Mesenchymal stem cell (in vitro differentiated cells and primary cell): Measurements from ENCODE around the gene OR51M1. TPM values are rescaled to one million over a fixed set of nuclear protein-coding genes. Genes with fewer than 3 reads are reported as not detected.

ENCODE experiments used
- DNase-seq: peaks from one replicate; pipeline ENCODE4 v3.0.0-alpha.2; 2013
- H2AFZ ChIP-seq: one replicate; pipeline ENCODE4 v1.6.1; 2013; ENCODE audit warnings: low read depth, mild to moderate bottlenecking, control low read depth, inconsistent platforms, low read length, moderate library complexity
- H2AK5ac ChIP-seq: 2 replicates; pipeline ENCODE4 v1.6.1; 2013; ENCODE audit warnings: low read length, moderate library complexity, mild to moderate bottlenecking, inconsistent platforms; ENCODE audit not compliant: severe bottlenecking
- H2BK120ac ChIP-seq: one replicate; pipeline ENCODE4 v1.6.1; 2013; ENCODE audit warnings: low read depth, mild to moderate bottlenecking, inconsistent platforms, low read length, moderate library complexity
- H2BK12ac ChIP-seq, 2 experiments: one replicate each; pipeline ENCODE4 v1.6.1; 2013; ENCODE audit warnings: inconsistent platforms in 2 of 2, low read length in 2 of 2, mild to moderate bottlenecking in 2 of 2, moderate library complexity in 2 of 2, control low read depth in 1 of 2
- H2BK15ac ChIP-seq: one replicate; pipeline ENCODE4 v1.6.1; 2013; ENCODE audit warnings: mild to moderate bottlenecking, low read depth, inconsistent platforms; ENCODE audit not compliant: poor library complexity, severe bottlenecking
- H2BK5ac ChIP-seq: 2 replicates; pipeline ENCODE4 v1.6.1; 2013; ENCODE audit warnings: low read depth, mild to moderate bottlenecking, low read length, control low read depth, inconsistent platforms; ENCODE audit not compliant: poor library complexity, severe bottlenecking
- H3K14ac ChIP-seq, 2 experiments: one replicate each; pipeline ENCODE4 v1.6.1; 2013; ENCODE audit warnings: inconsistent platforms in 2 of 2, low read length in 2 of 2, control low read depth in 1 of 2, mild to moderate bottlenecking in 1 of 2, moderate library complexity in 1 of 2
- H3K18ac ChIP-seq, 2 experiments: one replicate each; pipeline ENCODE4 v1.6.1; 2013; ENCODE audit warnings: inconsistent platforms in 2 of 2, low read length in 2 of 2, control low read depth in 1 of 2, low read depth in 1 of 2, mild to moderate bottlenecking in 1 of 2
- H3K23ac ChIP-seq, 2 experiments: one replicate each; pipeline ENCODE4 v1.6.1; 2013; ENCODE audit warnings: inconsistent platforms in 2 of 2, low read length in 2 of 2, mild to moderate bottlenecking in 2 of 2, moderate library complexity in 2 of 2, control low read depth in 1 of 2
- H3K27ac ChIP-seq: 2 replicates; pipeline ENCODE4 v1.5.1; 2013; ENCODE audit warnings: mild to moderate bottlenecking, moderate library complexity, low read length, control low read depth, inconsistent platforms; ENCODE audit not compliant: poor library complexity, severe bottlenecking
- H3K27me3 ChIP-seq, 2 experiments: 2 replicates each; pipeline versions ENCODE4 v1.6.1 to v1.7.0; 2013; ENCODE audit warnings: low read length in 2 of 2, mild to moderate bottlenecking in 2 of 2, moderate library complexity in 2 of 2, control low read depth in 1 of 2, inconsistent platforms in 1 of 2; ENCODE audit not compliant: control insufficient read depth in 1 of 2, insufficient read depth in 1 of 2
- H3K36me3 ChIP-seq, 2 experiments: 2 replicates each; pipeline versions ENCODE4 v1.6.1 to v1.7.0; 2013; ENCODE audit warnings: low read length in 2 of 2, control low read depth in 1 of 2, inconsistent platforms in 1 of 2, low read depth in 1 of 2, mild to moderate bottlenecking in 1 of 2; ENCODE audit not compliant: insufficient read depth in 2 of 2, control insufficient read depth in 1 of 2
- H3K4ac ChIP-seq, 2 experiments: one replicate each; pipeline ENCODE4 v1.6.1; 2013; ENCODE audit warnings: inconsistent platforms in 2 of 2, low read length in 2 of 2, mild to moderate bottlenecking in 2 of 2, moderate library complexity in 2 of 2, control low read depth in 1 of 2, low read depth in 1 of 2
- H3K4me1 ChIP-seq: 2 replicates; pipeline ENCODE4 v1.6.1; 2013; ENCODE audit warnings: low read depth, low read length, control low read depth; ENCODE audit not compliant: control insufficient read depth, insufficient read depth
- H3K4me2 ChIP-seq: 2 replicates; pipeline ENCODE4 v1.6.1; 2013; ENCODE audit warnings: low read length, mild to moderate bottlenecking, inconsistent platforms; ENCODE audit not compliant: poor library complexity, severe bottlenecking
- H3K4me3 ChIP-seq, 2 experiments: 2 replicates each; pipeline versions ENCODE4 v1.5.1 to v1.7.0; 2013; ENCODE audit warnings: low read length in 2 of 2, mild to moderate bottlenecking in 2 of 2, control low read depth in 1 of 2, low read depth in 1 of 2; ENCODE audit not compliant: insufficient read depth in 1 of 2
- H3K79me1 ChIP-seq: replicated peaks from 2 replicates; pipeline ENCODE4 v1.6.1; 2013; ENCODE audit warnings: mild to moderate bottlenecking, control low read depth, low read length, inconsistent platforms; ENCODE audit not compliant: poor library complexity, severe bottlenecking
- H3K9ac ChIP-seq: 2 replicates; pipeline ENCODE4 v1.7.0; 2013; ENCODE audit warnings: mild to moderate bottlenecking, low read length, moderate library complexity
- H3K9me3 ChIP-seq: 2 replicates; pipeline ENCODE4 v1.7.0; 2013; ENCODE audit warnings: mild to moderate bottlenecking, low read length; ENCODE audit not compliant: control insufficient read depth
- H4K8ac ChIP-seq: one replicate; pipeline ENCODE4 v1.6.1; 2013; ENCODE audit warnings: inconsistent platforms, mild to moderate bottlenecking, low read length, moderate library complexity
- H4K91ac ChIP-seq: one replicate; pipeline ENCODE4 v1.6.1; 2013; ENCODE audit warnings: mild to moderate bottlenecking, low read length, inconsistent platforms
- WGBS: methylation state at CpG from one replicate; pipeline ENCODE4 v1.1.7; 2013; ENCODE audit warnings: mixed read lengths; 5-methylcytosine and 5-hydroxymethylcytosine counted together
- small RNA-seq: library from polyadenylated mRNA; stranded (forward); fragments of <200 nt; extraction: miRNeasy Mini kit (QIAGEN cat#:217004); gene quantifications from one replicate; pipeline ENCODE3, GENCODE V24; 2013; ENCODE audit warnings: low read depth

OR51M1 gene

DNA sequence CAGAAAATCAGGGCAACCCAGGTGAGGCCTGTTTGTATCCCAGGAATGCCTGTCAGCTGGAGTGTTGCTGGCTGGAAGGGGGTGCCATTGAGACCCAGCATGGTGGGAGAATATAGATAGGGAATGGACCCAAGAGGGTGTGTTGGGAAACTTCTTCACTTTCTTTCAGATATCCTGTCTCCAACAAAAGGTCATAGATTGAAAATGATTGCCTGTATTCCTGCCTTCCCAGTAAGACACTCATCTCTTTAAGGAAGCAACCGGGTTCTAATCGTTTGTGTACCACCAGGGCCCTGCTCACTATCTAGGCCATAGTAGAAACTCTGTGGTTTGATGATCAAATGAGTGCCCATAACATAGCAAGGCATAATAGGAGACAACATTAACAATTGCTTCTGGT lies 57.8 kb downstream of the OR51M1 start, which contains the start of gene OR51I1:
Gene OR51I1 (minus strand): TSS at position 101 of the 400 bp plus-strand sequence. CDS start 0 bp downstream, at position 101.
- Histone ChIP-seq H4K91ac (no peak within 1 kb of the TSS), H3K9me3 (no peaks in the 10 kb centered on the region), H2BK15ac (no peak within 1 kb of the TSS), H3K4ac (no peak within 1 kb of the TSS), H3K4me3 (no peak within 1 kb of the TSS), H3K36me3 (no peaks in the 10 kb centered on the region), H3K23ac (no peak within 1 kb of the TSS), H3K4me2 (no peak within 1 kb of the TSS), H2BK120ac (no peak within 1 kb of the TSS), H3K27me3 (no peaks in the 10 kb centered on the region), H3K4me1 (no peaks in the 10 kb centered on the region), H3K18ac (no peak within 1 kb of the TSS), H3K9ac (no peak within 1 kb of the TSS), H2BK5ac (no peak within 1 kb of the TSS), H3K27ac (no peak within 1 kb of the TSS), H2AFZ (no peak within 1 kb of the TSS), H3K14ac (no peak within 1 kb of the TSS), H3K79me1 (no peaks in the 10 kb centered on the region), H2BK12ac (no peak within 1 kb of the TSS), H2AK5ac (no peak within 1 kb of the TSS), H4K8ac (no peak within 1 kb of the TSS)
- no CpG with 5 or more reads among the region's 2 CpGs for WGBS
- DNase-seq = no peak

Small RNAs within 50 kb of the gene (small RNA-seq; reads per million reads assigned to genes)
- gene AC104389.3 = not detected
